Measurements from ENCODE around the gene RAB3D. TPM values are rescaled to one million over a fixed set of nuclear protein-coding genes. Genes with fewer than 3 reads are reported as not detected.

Gene RAB3D
- total RNA-seq, 1 donor from 2014 or later, result 6.2 TPM

DNA sequence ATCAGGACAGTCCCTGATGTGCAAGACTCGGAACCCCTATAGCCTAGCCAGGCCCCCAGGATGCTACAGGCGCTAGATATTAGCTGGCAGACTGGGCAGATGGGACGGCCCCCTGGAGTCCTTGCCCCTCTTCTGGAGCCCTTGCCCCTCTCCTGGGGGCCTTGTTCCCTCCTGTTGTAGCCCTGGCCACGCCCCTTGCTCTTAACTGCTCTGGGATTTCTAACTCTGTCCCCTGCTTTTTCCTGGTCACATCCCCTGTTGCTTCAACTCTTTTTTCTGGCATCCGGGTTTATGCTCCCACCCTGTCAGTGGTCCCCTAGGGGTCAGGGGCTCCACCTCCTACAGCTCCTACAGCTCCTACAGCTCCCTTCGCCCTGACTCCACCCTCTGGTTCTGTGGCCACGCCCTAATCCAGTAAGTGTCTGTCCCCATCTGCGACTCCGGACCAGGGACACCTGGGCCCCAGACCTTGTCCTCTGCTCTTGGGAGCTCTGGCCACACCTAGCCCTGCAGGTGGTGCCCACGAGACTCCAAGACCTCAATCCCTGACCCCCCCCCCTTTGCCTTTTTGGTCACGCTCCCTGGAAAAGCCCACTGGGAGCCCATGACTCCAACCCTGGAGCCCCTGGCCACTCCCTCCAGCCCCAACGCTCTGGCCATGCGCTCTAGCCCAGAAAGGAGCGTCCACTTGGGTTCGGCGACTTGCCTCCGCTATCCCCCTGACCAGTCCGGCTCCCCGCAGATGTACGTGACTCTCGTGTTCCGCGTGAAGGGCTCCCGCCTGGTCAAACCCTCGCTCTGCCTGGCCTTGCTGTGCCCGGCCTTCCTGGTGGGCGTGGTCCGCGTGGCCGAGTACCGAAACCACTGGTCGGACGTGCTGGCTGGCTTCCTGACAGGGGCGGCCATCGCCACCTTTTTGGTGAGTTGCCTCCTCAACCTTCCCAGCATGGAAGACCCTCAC is 22.6 kb upstream of the RAB3D start:
- H3K4me3 Mint-ChIP-seq, result no peak overlapping the region
- no peaks in the 10 kb centered on the region for H3K9me3 Mint-ChIP-seq
- H3K27ac Mint-ChIP-seq, result no peak overlapping the region
- CTCF ChIA-PET, result no interaction called here
- no peaks in the 10 kb centered on the region for H3K4me1 Mint-ChIP-seq
- DNase-seq (no peak), ATAC-seq (ENCODE audit: low read depth) (no peak)
- TF ChIP-seq, protein P1, sequence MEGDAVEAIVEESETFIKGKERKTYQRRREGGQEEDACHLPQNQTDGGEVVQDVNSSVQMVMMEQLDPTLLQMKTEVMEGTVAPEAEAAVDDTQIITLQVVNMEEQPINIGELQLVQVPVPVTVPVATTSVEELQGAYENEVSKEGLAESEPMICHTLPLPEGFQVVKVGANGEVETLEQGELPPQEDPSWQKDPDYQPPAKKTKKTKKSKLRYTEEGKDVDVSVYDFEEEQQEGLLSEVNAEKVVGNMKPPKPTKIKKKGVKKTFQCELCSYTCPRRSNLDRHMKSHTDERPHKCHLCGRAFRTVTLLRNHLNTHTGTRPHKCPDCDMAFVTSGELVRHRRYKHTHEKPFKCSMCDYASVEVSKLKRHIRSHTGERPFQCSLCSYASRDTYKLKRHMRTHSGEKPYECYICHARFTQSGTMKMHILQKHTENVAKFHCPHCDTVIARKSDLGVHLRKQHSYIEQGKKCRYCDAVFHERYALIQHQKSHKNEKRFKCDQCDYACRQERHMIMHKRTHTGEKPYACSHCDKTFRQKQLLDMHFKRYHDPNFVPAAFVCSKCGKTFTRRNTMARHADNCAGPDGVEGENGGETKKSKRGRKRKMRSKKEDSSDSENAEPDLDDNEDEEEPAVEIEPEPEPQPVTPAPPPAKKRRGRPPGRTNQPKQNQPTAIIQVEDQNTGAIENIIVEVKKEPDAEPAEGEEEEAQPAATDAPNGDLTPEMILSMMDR (IDR thresholded peaks at IDR 0.05), result no peak
- intact Hi-C loops (cut with micrococcal nuclease), result no loop called here
- POLR2A ChIA-PET, result no interaction called here
- peaks cover 3% of the 10 kb centered on the region for H3K27me3 Mint-ChIP-seq
- H3K36me3 Mint-ChIP-seq (ENCODE audit: low read depth), result peaks cover 13% of the 10 kb centered on the region

GRCh38 chr19:11361037-11361770 is 21.7 kb upstream of the RAB3D start:
- no peak overlapping the region for H3K4me3 Mint-ChIP-seq
- intact Hi-C loops (cut with micrococcal nuclease), result no loop called here
- peaks cover 3% of the 10 kb centered on the region for H3K4me1 Mint-ChIP-seq
- CTCF ChIA-PET, result no interaction called here
- H3K27ac Mint-ChIP-seq, result no peak overlapping the region
- H3K9me3 Mint-ChIP-seq, result no peaks in the 10 kb centered on the region
- DNase-seq (no peak), ATAC-seq (ENCODE audit: low read depth) (no peak)
- TF ChIP-seq, protein P1 (IDR thresholded peaks at IDR 0.05), result no peak
- peaks cover 5% of the 10 kb centered on the region for H3K27me3 Mint-ChIP-seq
- H3K36me3 Mint-ChIP-seq (ENCODE audit: low read depth), result peaks cover 11% of the 10 kb centered on the region
- POLR2A ChIA-PET, result interaction anchor here (0.8 to 1.2 kb wide), 2 partner anchors 11 to 13 kb away, joined by 3 to 4 read pairs; partner anchors contain the start of gene SWSAP1

DNA sequence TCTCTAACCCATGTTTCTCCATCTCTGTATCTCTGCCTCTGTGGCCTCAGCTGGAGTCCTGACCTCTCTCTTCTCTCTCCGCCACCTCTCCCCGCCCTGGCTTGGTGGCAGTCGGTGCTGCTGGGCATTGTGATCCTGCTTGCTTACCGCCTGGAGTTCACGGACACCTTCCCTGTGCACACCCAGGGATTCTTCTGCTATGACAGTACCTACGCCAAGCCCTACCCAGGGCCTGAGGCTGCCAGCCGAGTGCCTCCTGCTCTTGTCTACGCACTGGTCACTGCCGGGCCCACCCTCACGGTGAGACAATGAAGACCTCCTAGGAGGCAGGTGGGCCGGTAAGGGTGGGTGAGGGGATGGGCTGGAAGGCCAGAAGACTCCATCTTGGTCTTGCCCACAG is 20.0 kb upstream of the RAB3D start:
- ATAC-seq (ENCODE audit: low read depth) (no peak), DNase-seq (no peak)
- Mint-ChIP-seq H3K36me3 (ENCODE audit: low read depth) (peaks cover under 1% of the 10 kb centered on the region), H3K27ac (no peak overlapping the region), H3K4me1 (peaks cover 11% of the 10 kb centered on the region), H3K9me3 (no peaks in the 10 kb centered on the region), H3K4me3 (no peak overlapping the region), H3K27me3 (peaks cover 12% of the 10 kb centered on the region)
- TF ChIP-seq, protein P1 (IDR thresholded peaks at IDR 0.05), result no peak
- intact Hi-C loops (cut with micrococcal nuclease), result no loop called here
- POLR2A ChIA-PET, result no interaction called here
- CTCF ChIA-PET, result no interaction called here

GRCh38 chr19:11356676-11357550 is 17.5 kb upstream of the RAB3D start:
- no peak overlapping the region for H3K27ac Mint-ChIP-seq
- H3K4me3 Mint-ChIP-seq, result no peak overlapping the region

More at GRCh38 chr19:11356676-11357550, 17.5 kb upstream of the RAB3D start:
- Mint-ChIP-seq H3K27me3 (peaks cover 12% of the 10 kb centered on the region), H3K9me3 (no peaks in the 10 kb centered on the region), H3K36me3 (ENCODE audit: low read depth) (no peaks in the 10 kb centered on the region), H3K4me1 (peaks cover 11% of the 10 kb centered on the region)
- CTCF ChIA-PET, result no interaction called here
- no peak for DNase-seq
- TF ChIP-seq, protein P1 (IDR thresholded peaks at IDR 0.05), result no peak
- no peak for ATAC-seq (ENCODE audit: low read depth)
- POLR2A ChIA-PET, result no interaction called here
- intact Hi-C loops (cut with micrococcal nuclease), result no loop called here
